Endothelial cell (in vitro differentiated cells): ENCODE results near the gene OR52E4. TPM values are rescaled to one million over a fixed set of nuclear protein-coding genes. Genes with fewer than 3 reads are reported as not detected.

Experiments used
- DNase-seq: peaks from one replicate; pipeline ENCODE4 v3.0.0; 2021; ENCODE audit warnings: low spot score
- H3K27ac Mint-ChIP-seq: one replicate; pipeline ENCODE4 v1.8.0; 2021; ENCODE audit warnings: mixed read lengths, inconsistent platforms; ENCODE audit not compliant: unreplicated experiment
- H3K27me3 Mint-ChIP-seq: one replicate; pipeline ENCODE4 v1.8.0; 2021; ENCODE audit warnings: mild to moderate bottlenecking, moderate library complexity, mixed read lengths, inconsistent platforms; ENCODE audit not compliant: unreplicated experiment
- H3K36me3 Mint-ChIP-seq: one replicate; pipeline ENCODE4 v1.8.0; 2021; ENCODE audit warnings: mild to moderate bottlenecking, low read depth, mixed read lengths, inconsistent platforms; ENCODE audit not compliant: unreplicated experiment
- H3K4me1 Mint-ChIP-seq: one replicate; pipeline ENCODE4 v1.8.0; 2021; ENCODE audit warnings: mild to moderate bottlenecking, mixed read lengths, inconsistent platforms; ENCODE audit not compliant: unreplicated experiment
- H3K4me3 Mint-ChIP-seq: one replicate; pipeline ENCODE4 v1.8.0; 2021; ENCODE audit warnings: mild to moderate bottlenecking, mixed read lengths, inconsistent platforms; ENCODE audit not compliant: unreplicated experiment
- H3K9me3 Mint-ChIP-seq: one replicate; pipeline ENCODE4 v1.8.0; 2021; ENCODE audit warnings: mixed read lengths, inconsistent platforms; ENCODE audit not compliant: unreplicated experiment
- total RNA-seq: library from RNA; stranded (reverse); fragmentation: NEBNext Ultra II Directional; extraction: Animal tissue kit (Norgen Biotek cat#: 25700); gene quantifications from one replicate; pipeline ENCODE4 v1.2.1, GENCODE V29; 2021; ENCODE audit not compliant: unreplicated experiment
- TF ChIP-seq, protein P1 (sequence below): fragments of 200-600 bp; sonication (generic); IDR thresholded peaks from one replicate; pipeline ENCODE4 v1.5.0; 2021; ENCODE audit warnings: antibody characterized with exemption; ENCODE audit not compliant: unreplicated experiment

The OR52E4 gene
- total RNA-seq, 1 donor from 2014 or later, result not detected

DNA sequence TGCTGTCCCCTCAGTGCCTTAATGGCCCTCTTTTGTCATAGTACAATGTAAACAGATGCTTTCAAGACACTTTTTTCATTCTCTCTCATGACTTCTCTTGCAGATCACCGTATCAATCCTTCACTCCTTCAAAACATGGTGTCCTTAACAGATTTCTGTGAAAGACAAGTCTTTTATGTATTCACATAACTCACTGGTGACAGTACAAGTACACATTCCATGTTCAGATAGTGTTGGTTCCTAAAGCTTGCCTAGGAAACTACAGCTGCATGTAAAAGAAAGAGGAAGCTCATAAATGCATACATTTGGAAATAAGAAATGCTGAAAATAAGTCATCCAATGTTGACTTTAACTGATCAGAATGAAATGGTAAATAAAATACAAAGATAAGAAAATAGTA is 33.7 kb upstream of the OR52E4 start:
- no peak overlapping the region for H3K27ac Mint-ChIP-seq
- H3K36me3 Mint-ChIP-seq, result no peaks in the 10 kb centered on the region
- DNase-seq, result no peak
- H3K4me3 Mint-ChIP-seq, result no peak overlapping the region
- TF ChIP-seq, protein P1, sequence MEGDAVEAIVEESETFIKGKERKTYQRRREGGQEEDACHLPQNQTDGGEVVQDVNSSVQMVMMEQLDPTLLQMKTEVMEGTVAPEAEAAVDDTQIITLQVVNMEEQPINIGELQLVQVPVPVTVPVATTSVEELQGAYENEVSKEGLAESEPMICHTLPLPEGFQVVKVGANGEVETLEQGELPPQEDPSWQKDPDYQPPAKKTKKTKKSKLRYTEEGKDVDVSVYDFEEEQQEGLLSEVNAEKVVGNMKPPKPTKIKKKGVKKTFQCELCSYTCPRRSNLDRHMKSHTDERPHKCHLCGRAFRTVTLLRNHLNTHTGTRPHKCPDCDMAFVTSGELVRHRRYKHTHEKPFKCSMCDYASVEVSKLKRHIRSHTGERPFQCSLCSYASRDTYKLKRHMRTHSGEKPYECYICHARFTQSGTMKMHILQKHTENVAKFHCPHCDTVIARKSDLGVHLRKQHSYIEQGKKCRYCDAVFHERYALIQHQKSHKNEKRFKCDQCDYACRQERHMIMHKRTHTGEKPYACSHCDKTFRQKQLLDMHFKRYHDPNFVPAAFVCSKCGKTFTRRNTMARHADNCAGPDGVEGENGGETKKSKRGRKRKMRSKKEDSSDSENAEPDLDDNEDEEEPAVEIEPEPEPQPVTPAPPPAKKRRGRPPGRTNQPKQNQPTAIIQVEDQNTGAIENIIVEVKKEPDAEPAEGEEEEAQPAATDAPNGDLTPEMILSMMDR, result no peak
- no peaks in the 10 kb centered on the region for H3K4me1 Mint-ChIP-seq
- H3K27me3 Mint-ChIP-seq, result no peaks in the 10 kb centered on the region
- no peaks in the 10 kb centered on the region for H3K9me3 Mint-ChIP-seq

- Mint-ChIP-seq H3K4me3 (no peak overlapping the region), H3K27me3 (no peaks in the 10 kb centered on the region), H3K27ac (no peak overlapping the region), H3K36me3 (no peaks in the 10 kb centered on the region), H3K4me1 (no peaks in the 10 kb centered on the region), H3K9me3 (no peaks in the 10 kb centered on the region)
- TF ChIP-seq, protein P1, result no peak
- DNase-seq, result no peak
These were observed 32.7 kb upstream of the OR52E4 start for GRCh38 chr11:5847711-5848110.

DNA sequence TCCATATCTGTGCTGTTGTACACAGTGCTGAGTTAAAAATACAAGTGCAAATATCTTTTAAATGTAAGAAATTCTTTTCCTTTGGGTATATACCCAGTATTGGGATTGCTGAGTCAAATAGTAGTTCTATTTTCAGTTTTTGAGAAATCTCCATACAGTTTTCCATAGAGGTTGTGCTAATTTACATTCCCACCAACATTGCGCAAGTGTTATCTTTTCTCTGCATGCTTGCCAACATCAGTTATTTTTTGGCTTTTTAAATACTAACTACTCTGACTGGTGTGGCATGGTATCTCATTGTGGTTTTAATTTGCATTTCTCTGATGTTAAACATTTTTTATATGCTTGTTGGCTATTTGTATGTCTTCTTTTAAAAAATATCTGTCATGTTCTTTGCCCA is 29.4 kb upstream of the OR52E4 start:
- no peaks in the 10 kb centered on the region for H3K4me1 Mint-ChIP-seq
- H3K36me3 Mint-ChIP-seq, result peaks cover 5% of the 10 kb centered on the region
- no peak overlapping the region for H3K4me3 Mint-ChIP-seq
- H3K9me3 Mint-ChIP-seq, result no peaks in the 10 kb centered on the region
- H3K27ac Mint-ChIP-seq, result no peak overlapping the region
- H3K27me3 Mint-ChIP-seq, result no peaks in the 10 kb centered on the region
- TF ChIP-seq, protein P1, result no peak
- no peak for DNase-seq

- Mint-ChIP-seq H3K36me3 (peaks cover 5% of the 10 kb centered on the region), H3K27me3 (no peaks in the 10 kb centered on the region), H3K9me3 (no peaks in the 10 kb centered on the region), H3K27ac (no peak within 1 kb of the TSS), H3K4me3 (no peak within 1 kb of the TSS), H3K4me1 (no peaks in the 10 kb centered on the region)
- DNase-seq, result no peak
- TF ChIP-seq, protein P1, result no peak
These were observed 22.8 kb upstream of the OR52E4 start, which contains the start of gene OR52E8 for GRCh38 chr11:5857590-5857989. Gene OR52E8 (minus strand): TSS chr11:5857690. CDS start chr11:5857690, 0 bp downstream.

DNA sequence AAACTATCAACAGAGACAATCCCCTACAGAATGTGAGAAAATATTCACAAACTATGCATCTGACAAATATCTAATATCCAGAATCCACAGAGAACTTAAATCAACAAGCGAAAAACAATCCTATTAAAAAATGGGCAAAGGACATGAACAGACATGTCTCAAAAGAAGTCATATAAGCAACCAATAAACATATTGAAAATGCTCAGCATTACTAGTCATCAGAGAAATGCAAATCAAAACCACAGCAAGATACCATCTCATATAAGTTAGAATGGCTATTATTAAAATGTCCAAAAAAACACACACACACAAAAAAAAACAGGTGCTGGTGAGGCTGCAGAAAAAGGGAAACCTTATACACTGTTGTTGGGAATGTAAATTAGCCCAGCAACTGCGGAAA is 14.6 kb upstream of the OR52E4 start:
- Mint-ChIP-seq H3K36me3 (no peaks in the 10 kb centered on the region), H3K27me3 (peaks cover 1% of the 10 kb centered on the region), H3K9me3 (no peaks in the 10 kb centered on the region), H3K4me3 (no peak overlapping the region), H3K27ac (no peak overlapping the region), H3K4me1 (no peaks in the 10 kb centered on the region)
- TF ChIP-seq, protein P1, result no peak
- no peak for DNase-seq
